ENCODE measurements around the gene PRPF8.

- no peak; the same call in 1 of the 2 replicates for TF ChIP-seq CTCF (conservative IDR thresholded peaks at IDR 0.05; ENCODE audit: low read depth, low read length)
- TF ChIP-seq EZH2 (IDR thresholded peaks at IDR 0.05; ENCODE audit: borderline replicate concordance, low read depth, low read length, poor library complexity, severe bottlenecking) = no peak
Measured at GRCh38 chr17:1648173-1648962, 36.3 kb downstream of the PRPF8 start.
